ENCODE data around the gene SERINC1.
"Not testable (repeated sequence)": the region's sequence is repeated elsewhere in the genome, so short reads cannot be mapped to it uniquely, and the experiment has no call there.

The SERINC1 gene
- total RNA-seq = 255 to 333 reads per million in 2 experiments

GRCh38 chr6:122471107-122472021, at the start of gene SERINC1:
SERINC1 (minus strand) TSS chr6:122471807; CDS start chr6:122471737, 70 bp downstream.
- DNase-seq (ENCODE audit: low read depth) = peak; percentile 91

GRCh38 chr6:122511193-122511924, 39.8 kb upstream of the SERINC1 start:
- DNase-seq (ENCODE audit: low read depth) = no peak

GRCh38 chr6:122505170-122505569, 33.6 kb upstream of the SERINC1 start:
- not testable (repeated sequence) for DNase-seq (ENCODE audit: low read depth)

GRCh38 chr6:122501475-122501874, 29.9 kb upstream of the SERINC1 start:
- no peak for DNase-seq (ENCODE audit: low read depth)

GRCh38 chr6:122495612-122496011, 24.0 kb upstream of the SERINC1 start:
- no peak for DNase-seq (ENCODE audit: low read depth)

- DNase-seq (ENCODE audit: low read depth) = no peak
These were observed 23.2 kb upstream of the SERINC1 start for GRCh38 chr6:122494665-122495272.

- peak; percentile 46 for DNase-seq (ENCODE audit: low read depth)
These were observed 20.4 kb upstream of the SERINC1 start for GRCh38 chr6:122491919-122492555.

- DNase-seq (ENCODE audit: low read depth) = no peak
These were observed 19.0 kb upstream of the SERINC1 start for GRCh38 chr6:122490607-122491006.

GRCh38 chr6:122484760-122485159, 13.2 kb upstream of the SERINC1 start:
- DNase-seq (ENCODE audit: low read depth) = no peak

GRCh38 chr6:122482750-122483080, 11.1 kb upstream of the SERINC1 start:
- no peak for DNase-seq (ENCODE audit: low read depth)

GRCh38 chr6:122476131-122476530, 4.5 kb upstream of the SERINC1 start:
- no peak for DNase-seq (ENCODE audit: low read depth)

GRCh38 chr6:122472022-122472340, 374 bp upstream of the SERINC1 start:
- DNase-seq (ENCODE audit: low read depth) = no peak

GRCh38 chr6:122461885-122462284, 9.7 kb downstream of the SERINC1 start:
- DNase-seq (ENCODE audit: low read depth) = no peak

- not testable (repeated sequence) for DNase-seq (ENCODE audit: low read depth)
These were observed 11.7 kb downstream of the SERINC1 start for GRCh38 chr6:122459865-122460416.

- no peak for DNase-seq (ENCODE audit: low read depth)
These were observed 12.4 kb downstream of the SERINC1 start for GRCh38 chr6:122459240-122459639.

GRCh38 chr6:122458087-122458486, 13.5 kb downstream of the SERINC1 start:
- DNase-seq (ENCODE audit: low read depth) = no peak

- not testable (repeated sequence) for DNase-seq (ENCODE audit: low read depth)
These were observed 16.5 kb downstream of the SERINC1 start for GRCh38 chr6:122455116-122455515.

- DNase-seq (ENCODE audit: low read depth) = no peak
These were observed 16.9 kb downstream of the SERINC1 start for GRCh38 chr6:122454673-122455072.

GRCh38 chr6:122452509-122452908, 19.1 kb downstream of the SERINC1 start:
- DNase-seq (ENCODE audit: low read depth) = no peak

GRCh38 chr6:122449069-122449468, 22.5 kb downstream of the SERINC1 start:
- DNase-seq (ENCODE audit: low read depth) = no peak

- DNase-seq (ENCODE audit: low read depth) = no peak
These were observed 26.3 kb downstream of the SERINC1 start for GRCh38 chr6:122445274-122445673.

- DNase-seq (ENCODE audit: low read depth) = no peak
These were observed 32.6 kb downstream of the SERINC1 start for GRCh38 chr6:122438975-122439374.
